H1 (cell line): Measurements from ENCODE around the gene SMARCD2. TPM values are rescaled to one million over a fixed set of nuclear protein-coding genes. Genes with fewer than 3 reads are reported as not detected.

Source experiments
- CTCF ChIA-PET: fragments of 300-600 bp; sonication (Branson Sonifier 250); formaldehyde crosslinking; loops from one replicate; lab custom pipeline; 2021; ENCODE audit not compliant: partially characterized antibody; lab: Charles Lee
- POLR2A ChIA-PET: fragments of 300-600 bp; sonication (Branson Sonifier 250); formaldehyde crosslinking; loops from one replicate; lab custom pipeline; 2021; ENCODE audit warnings: inconsistent platforms; ENCODE audit not compliant: partially characterized antibody; lab: Charles Lee
- DNase-seq, 2 experiments: peaks; one replicate each; pipeline versions ENCODE4 v3.0.0 to v3.0.0-alpha.2; 2010 to 2022; ENCODE audit warnings: low spot score in 2 of 2, low read depth in 1 of 2, mixed read lengths in 1 of 2
- FAIRE-seq: peaks from 2 replicates; lab custom pipeline; 2011; peaks lifted over from hg19 to GRCh38; lab: Jason Lieb, UNC
- H2AFZ ChIP-seq: 2 replicates; pipeline ENCODE4 v1.8.1; 2012; ENCODE audit warnings: low read length, inconsistent platforms
- H2AK5ac ChIP-seq: 2 replicates; pipeline ENCODE4 v1.6.1; 2013; ENCODE audit warnings: low read depth, low read length
- H2BK120ac ChIP-seq: replicated peaks from 2 replicates; pipeline ENCODE3; 2013; ENCODE audit warnings: low read depth, low read length, inconsistent platforms
- H2BK12ac ChIP-seq: 2 replicates; pipeline ENCODE4 v1.6.1; 2013; ENCODE audit warnings: low read depth, low read length
- H2BK15ac ChIP-seq: 2 replicates; pipeline ENCODE4 v1.6.1; 2013; ENCODE audit warnings: low read length
- H2BK20ac ChIP-seq: 2 replicates; pipeline ENCODE4 v1.6.1; 2013; ENCODE audit warnings: low read length
- H2BK5ac ChIP-seq: 2 replicates; pipeline ENCODE4 v1.6.1; 2013; ENCODE audit warnings: low read depth, low read length
- H3K14ac ChIP-seq: 2 replicates; pipeline ENCODE4 v1.6.1; 2013; ENCODE audit warnings: inconsistent platforms; ENCODE audit not compliant: insufficient read length
- H3K18ac ChIP-seq: 2 replicates; pipeline ENCODE4 v1.6.1; 2013; ENCODE audit warnings: low read length; ENCODE audit errors: extremely low read depth
- H3K23ac ChIP-seq: 2 replicates; pipeline ENCODE4 v1.6.1; 2013; ENCODE audit warnings: inconsistent platforms; ENCODE audit not compliant: insufficient read length
- H3K23me2 ChIP-seq: 2 replicates; pipeline ENCODE4 v1.6.1; 2013; ENCODE audit warnings: low read depth, low read length
- H3K27ac ChIP-seq: 2 replicates; pipeline ENCODE4 v1.6.1; 2011; ENCODE audit warnings: low read depth, low read length, inconsistent platforms
- H3K27me3 ChIP-seq, 4 experiments: replicated peaks in 1 of 4; 1 replicate in 1 of 4; 2 replicates in 3 of 4; pipeline versions ENCODE4 v1.6.1 to v1.8.1; 2011 to 2013; ENCODE audit warnings: low read length in 3 of 4, mild to moderate bottlenecking in 3 of 4, inconsistent platforms in 2 of 4, mixed read lengths in 2 of 4, moderate library complexity in 1 of 4; ENCODE audit not compliant: control insufficient read depth in 3 of 4, insufficient read depth in 3 of 4; ENCODE audit errors: extremely low read depth in 1 of 4
- H3K36me3 ChIP-seq, 4 experiments: 2 replicates each; pipeline versions ENCODE4 v1.6.1 to v1.8.1; 2011 to 2013; ENCODE audit warnings: mild to moderate bottlenecking in 4 of 4, low read length in 3 of 4, moderate library complexity in 2 of 4, control low read depth in 1 of 4, inconsistent platforms in 1 of 4; ENCODE audit not compliant: insufficient read depth in 4 of 4, control insufficient read depth in 2 of 4
- H3K4ac ChIP-seq: replicated peaks from 2 replicates; pipeline ENCODE3; 2013; ENCODE audit warnings: low read length, low read depth, mixed read lengths, inconsistent platforms; ENCODE audit not compliant: insufficient read length
- H3K4me1 ChIP-seq, 4 experiments: replicated peaks in 1 of 4; 1 replicate in 1 of 4; 2 replicates in 3 of 4; pipeline versions ENCODE4 v1.6.1 to v1.8.1; 2011 to 2013; ENCODE audit warnings: low read length in 3 of 4, inconsistent platforms in 2 of 4, mixed read lengths in 1 of 4; ENCODE audit not compliant: insufficient read depth in 4 of 4, control insufficient read depth in 3 of 4
- H3K4me2 ChIP-seq, 2 experiments: 2 replicates each; pipeline versions ENCODE4 v1.6.1 to v1.8.1; 2011 to 2013; ENCODE audit warnings: low read depth in 2 of 2, low read length in 2 of 2, control low read depth in 1 of 2, inconsistent platforms in 1 of 2, mild to moderate bottlenecking in 1 of 2; ENCODE audit not compliant: insufficient read depth in 1 of 2
- H3K4me3 ChIP-seq, 4 experiments: fragments of 200-600, 300-600 bp in 1 of 4; sonication (generic), shearing (Covaris generic), sonication (Bioruptor Twin) in 1 of 4; 2 replicates each; pipeline versions ENCODE4 v1.5.1 to v1.8.1; 2011 to 2016; ENCODE audit warnings: low read length in 4 of 4, low read depth in 3 of 4, control low read depth in 2 of 4, inconsistent platforms in 2 of 4, mild to moderate bottlenecking in 2 of 4, mixed read lengths in 1 of 4, moderate library complexity in 1 of 4; ENCODE audit not compliant: insufficient read depth in 2 of 4; ENCODE audit errors: extremely low read depth in 1 of 4
- H3K56ac ChIP-seq: replicated peaks from 2 replicates; pipeline ENCODE3; 2013; ENCODE audit warnings: low read depth, mild to moderate bottlenecking, mixed read lengths, low read length, inconsistent platforms; ENCODE audit not compliant: insufficient read length
- H3K79me1 ChIP-seq: 2 replicates; pipeline ENCODE4 v1.6.1; 2013; ENCODE audit warnings: low read depth, low read length, control low read depth
- H3K79me2 ChIP-seq, 2 experiments: 2 replicates each; pipeline versions ENCODE4 v1.6.1 to v1.8.1; 2012 to 2013; ENCODE audit warnings: low read length in 2 of 2, mild to moderate bottlenecking in 2 of 2, inconsistent platforms in 1 of 2; ENCODE audit not compliant: insufficient read depth in 2 of 2, control insufficient read depth in 1 of 2
- H3K9ac ChIP-seq, 4 experiments: replicated peaks in 1 of 4; 1 replicate in 1 of 4; 2 replicates in 3 of 4; pipeline versions ENCODE4 v1.6.1 to v1.8.1; 2011 to 2013; ENCODE audit warnings: low read depth in 3 of 4, low read length in 3 of 4, control low read depth in 2 of 4, mild to moderate bottlenecking in 2 of 4, moderate library complexity in 2 of 4, inconsistent platforms in 1 of 4; ENCODE audit errors: extremely low read depth in 1 of 4
- H3K9me3 ChIP-seq, 2 experiments: 2 replicates each; pipeline versions ENCODE4 v1.6.1 to v1.8.1; 2012 to 2013; ENCODE audit warnings: mild to moderate bottlenecking in 2 of 2, moderate library complexity in 2 of 2, control low read depth in 1 of 2, inconsistent platforms in 1 of 2, low read depth in 1 of 2, low read length in 1 of 2, mixed read lengths in 1 of 2; ENCODE audit not compliant: insufficient read depth in 2 of 2
- H4K20me1 ChIP-seq, 2 experiments: replicated peaks in 1 of 2; 2 replicates each; pipeline versions ENCODE3 to v1.8.1; 2011 to 2013; ENCODE audit warnings: inconsistent platforms in 2 of 2, low read length in 2 of 2, mild to moderate bottlenecking in 1 of 2; ENCODE audit not compliant: insufficient read depth in 2 of 2, control insufficient read depth in 1 of 2
- H4K5ac ChIP-seq: 2 replicates; pipeline ENCODE4 v1.6.1; 2013; ENCODE audit warnings: low read length, low read depth, mixed read lengths, inconsistent platforms; ENCODE audit not compliant: insufficient read length
- H4K8ac ChIP-seq: 2 replicates; pipeline ENCODE4 v1.8.0; 2013; ENCODE audit warnings: mild to moderate bottlenecking, moderate library complexity, low read length, inconsistent platforms; ENCODE audit not compliant: insufficient read depth; ENCODE audit errors: extremely low read depth
- H4K91ac ChIP-seq: replicated peaks from 2 replicates; pipeline ENCODE3; 2013; ENCODE audit warnings: low read length, mixed read lengths, inconsistent platforms; ENCODE audit not compliant: insufficient read length
- BCL11A ChIP-seq, 2 experiments: IDR thresholded peaks; one replicate each; pipeline ENCODE4 v1.6.1; 2011; ENCODE audit warnings: low read depth in 2 of 2, low read length in 2 of 2, mild to moderate bottlenecking in 2 of 2
- EP300 ChIP-seq, 2 experiments: IDR thresholded peaks; 1 replicate in 1 of 2; 2 replicates in 1 of 2; pipeline ENCODE4 v1.6.1; 2011 to 2012; ENCODE audit warnings: low read depth in 2 of 2, low read length in 2 of 2, mild to moderate bottlenecking in 2 of 2, borderline replicate concordance in 1 of 2, inconsistent platforms in 1 of 2, moderate library complexity in 1 of 2
- GABPA ChIP-seq: IDR thresholded peaks from 2 replicates; pipeline ENCODE4 v1.6.1; 2011; ENCODE audit warnings: mild to moderate bottlenecking, low read length, moderate library complexity, borderline replicate concordance; ENCODE audit not compliant: insufficient read depth
- JUN ChIP-seq: IDR thresholded peaks from 2 replicates; pipeline ENCODE4 v1.6.1; 2011; ENCODE audit warnings: low read depth, mild to moderate bottlenecking, improper control_type of control experiment, low read length
- KDM1A ChIP-seq: fragments of 200-600, 300-600 bp; sonication (generic); IDR thresholded peaks from 2 replicates; pipeline ENCODE4 v1.7.1; 2016; ENCODE audit warnings: mild to moderate bottlenecking, low read length, borderline replicate concordance
- NRF1 ChIP-seq: IDR thresholded peaks from 2 replicates; pipeline ENCODE4 v1.6.1; 2011; ENCODE audit warnings: mild to moderate bottlenecking, low read depth, low read length, improper control_type of control experiment
- POLR2A ChIP-seq, 2 experiments: IDR thresholded peaks; 1 replicate in 1 of 2; 2 replicates in 1 of 2; pipeline ENCODE4 v1.6.1; 2011; ENCODE audit warnings: low read depth in 2 of 2, low read length in 2 of 2, mild to moderate bottlenecking in 2 of 2; ENCODE audit errors: control extremely low read depth in 1 of 2
- RNF2 ChIP-seq: fragments of 200-900, 300-1000 bp; sonication (generic); IDR thresholded peaks from 2 replicates; pipeline ENCODE4 v1.7.1; 2016; ENCODE audit warnings: borderline replicate concordance, low read depth, mild to moderate bottlenecking, antibody characterized with exemption, low read length; ENCODE audit not compliant: poor library complexity, severe bottlenecking; ENCODE audit errors: missing control alignments
- SIX5 ChIP-seq: IDR thresholded peaks from 2 replicates; pipeline ENCODE4 v1.6.1; 2011; ENCODE audit warnings: mild to moderate bottlenecking, low read depth, low read length
- SP4 ChIP-seq: IDR thresholded peaks from 2 replicates; pipeline ENCODE4 v1.6.1; 2012; ENCODE audit warnings: low read length, inconsistent platforms
- WGBS, 2 experiments: shearing (Covaris generic) in 1 of 2; methylation state at CpG; one replicate each; pipeline versions ENCODE4 v1.1.6 to v1.1.7; 2013 to 2015; ENCODE audit warnings: low lambda C conversion rate in 2 of 2, mixed read lengths in 2 of 2, inconsistent platforms in 1 of 2, low coverage in 1 of 2, missing lambda C conversion rate in 1 of 2; ENCODE audit not compliant: insufficient replicate concordance in 2 of 2, insufficient coverage in 1 of 2, insufficient read length in 1 of 2; ENCODE audit errors: extremely low coverage in 1 of 2, missing lambda C conversion rate in 1 of 2; 5-methylcytosine and 5-hydroxymethylcytosine counted together
- polyA plus RNA-seq, 7 experiments: library from polyadenylated mRNA; depleted of rRNA in 3 of 7; stranded (reverse) in 5 of 7; unstranded in 2 of 7; fragments of >200 nt in 5 of 7; fragments of 200-250 nt in 2 of 7; gene quantifications; 1 replicate in 5 of 7; 2 replicates in 1 of 7; 4 replicates in 1 of 7; pipeline versions ENCODE4 v1.2.1 to v1.2.3, GENCODE V29; 2011 to 2013; ENCODE audit warnings: missing spikeins in 2 of 7, mixed read lengths in 2 of 7
- total RNA-seq: library from RNA; stranded (reverse); fragmentation: NEBNext Ultra II Directional; extraction: Animal tissue kit (Norgen Biotek cat#: 25700); gene quantifications from 2 replicates; pipeline ENCODE4 v1.2.1, GENCODE V29; 2021
- TF ChIP-seq, protein P1 (sequence below), 3 experiments: IDR thresholded peaks; 1 replicate in 2 of 3; 2 replicates in 1 of 3; pipeline versions ENCODE4 v1.5.1 to v1.6.1; 2011; ENCODE audit warnings: low read length in 3 of 3, mild to moderate bottlenecking in 3 of 3, inconsistent platforms in 2 of 3, low read depth in 1 of 3, moderate library complexity in 1 of 3; ENCODE audit not compliant: insufficient read depth in 1 of 3; ENCODE audit errors: control extremely low read depth in 1 of 3

Gene SMARCD2
- total and polyA plus RNA-seq, 2 of the 8 experiments (the other 6 are each of a cell fraction or from before 2014, with no cell fraction given) = 90.0 to 92.2 TPM

DNA sequence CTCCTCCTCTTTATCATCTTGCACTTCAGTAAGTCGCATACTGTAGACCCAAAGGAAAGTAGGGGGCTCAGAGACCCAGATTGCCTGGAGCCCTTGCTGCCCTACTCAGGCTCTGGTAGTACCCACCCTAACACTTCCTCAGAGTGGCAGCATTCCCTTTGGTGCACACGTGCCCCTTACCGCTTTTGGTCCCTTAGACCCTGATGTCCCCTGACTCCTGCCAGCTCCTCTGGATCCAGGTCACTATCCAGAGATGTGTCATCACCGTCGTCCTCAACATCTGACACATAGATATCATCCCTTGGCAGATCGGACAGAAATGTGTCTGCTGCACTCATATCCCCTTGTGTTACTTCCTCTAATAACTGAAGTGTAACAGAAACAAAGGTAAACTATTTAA lies 20.7 kb downstream of the SMARCD2 start:
- Histone ChIP-seq H2BK20ac (no peak overlapping the region), H3K18ac (no peak overlapping the region), H2BK12ac (no peak overlapping the region), H3K9me3 (no peaks in the 10 kb centered on the region), H4K5ac (no peak overlapping the region), H2BK15ac (no peak overlapping the region), H3K9ac (no peak overlapping the region), H4K91ac (no peak overlapping the region), H3K14ac (no peak overlapping the region), H3K79me2 (peaks cover 0 to 17% of the 10 kb centered on the region in 2 experiments; a peak in 2 of 4 replicates), H3K4me1 (no peaks in the 10 kb centered on the region), H3K23ac (no peak overlapping the region), H4K20me1 (peaks cover 6 to 30% of the 10 kb centered on the region in 2 experiments), H2BK120ac (no peak overlapping the region), H3K79me1 (peaks cover 9% of the 10 kb centered on the region), H3K4me3 (no peak overlapping the region), H3K36me3 (peaks cover 62 to 88% (median 83%) of the 10 kb centered on the region in 4 experiments), H3K4ac (no peak overlapping the region), H2AK5ac (no peak overlapping the region), H2BK5ac (no peak overlapping the region), H2AFZ (no peak overlapping the region), H4K8ac (no peak overlapping the region), H3K23me2 (peaks cover 5% of the 10 kb centered on the region), H3K4me2 (no peak overlapping the region), H3K27ac (no peak overlapping the region), H3K27me3 (no peaks in the 10 kb centered on the region), H3K56ac (no peak overlapping the region)
- ChIA-PET CTCF (interaction anchor here (0.8 to 7.5 kb wide), 3 partner anchors 11 to 16 kb away, joined by 4 to 61 read pairs (median 10); no protein-coding TSS in a partner anchor), POLR2A (interaction anchor here (0.7 to 32.3 kb wide), 7 partner anchors 1 to 80 kb away, joined by 3 to 593 read pairs (median 4); partner anchors contain the start of genes CCDC47, DDX42, FTSJ3 and PSMC5)
- FAIRE-seq (no peak), DNase-seq (no peak)
- 88% methylated on average over 6 of the region's 6 CpGs; no CpG with 5 or more reads in 1 of the 2 experiments for WGBS, 2 experiments
- TF ChIP-seq NRF1 (no peak), SP4 (no peak), SIX5 (no peak), KDM1A (no peak), EP300 (IDR thresholded peaks at IDR 0.05; ENCODE audit: borderline replicate concordance in 1 of 2, low read depth in 2 of 2, low read length in 2 of 2) (no peak), BCL11A (IDR thresholded peaks at IDR 0.05; ENCODE audit: low read depth in 2 of 2, low read length in 2 of 2) (no peak), JUN (no peak), RNF2 (no peak), GABPA (no peak), POLR2A (IDR thresholded peaks at IDR 0.05; ENCODE audit: control extremely low read depth in 1 of 2, low read depth in 2 of 2, low read length in 2 of 2) (no peak)
- TF ChIP-seq, protein P1, sequence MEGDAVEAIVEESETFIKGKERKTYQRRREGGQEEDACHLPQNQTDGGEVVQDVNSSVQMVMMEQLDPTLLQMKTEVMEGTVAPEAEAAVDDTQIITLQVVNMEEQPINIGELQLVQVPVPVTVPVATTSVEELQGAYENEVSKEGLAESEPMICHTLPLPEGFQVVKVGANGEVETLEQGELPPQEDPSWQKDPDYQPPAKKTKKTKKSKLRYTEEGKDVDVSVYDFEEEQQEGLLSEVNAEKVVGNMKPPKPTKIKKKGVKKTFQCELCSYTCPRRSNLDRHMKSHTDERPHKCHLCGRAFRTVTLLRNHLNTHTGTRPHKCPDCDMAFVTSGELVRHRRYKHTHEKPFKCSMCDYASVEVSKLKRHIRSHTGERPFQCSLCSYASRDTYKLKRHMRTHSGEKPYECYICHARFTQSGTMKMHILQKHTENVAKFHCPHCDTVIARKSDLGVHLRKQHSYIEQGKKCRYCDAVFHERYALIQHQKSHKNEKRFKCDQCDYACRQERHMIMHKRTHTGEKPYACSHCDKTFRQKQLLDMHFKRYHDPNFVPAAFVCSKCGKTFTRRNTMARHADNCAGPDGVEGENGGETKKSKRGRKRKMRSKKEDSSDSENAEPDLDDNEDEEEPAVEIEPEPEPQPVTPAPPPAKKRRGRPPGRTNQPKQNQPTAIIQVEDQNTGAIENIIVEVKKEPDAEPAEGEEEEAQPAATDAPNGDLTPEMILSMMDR (IDR thresholded peaks at IDR 0.05; ENCODE audit: control extremely low read depth in 1 of 3, insufficient read depth in 1 of 3, low read depth in 1 of 3, low read length in 3 of 3) = no peak
